GM19193 (cell line): Measurements from ENCODE around the gene LAMB2.
A peak's percentile ranks its signal among the peaks of the same experiment; 100 is the strongest.

Experiments
- POLR2A ChIP-seq: IDR thresholded peaks from 4 replicates; pipeline ENCODE4 v1.6.1; 2011; ENCODE audit not compliant: insufficient read depth, insufficient read length; ENCODE audit errors: extremely low read depth

The LAMB2 gene

GRCh38 chr3:49131576-49131975, 1.3 kb downstream of the LAMB2 start:
- TF ChIP-seq POLR2A = no peak

- TF ChIP-seq POLR2A = no peak
Observed at GRCh38 chr3:49131040-49131439, 1.8 kb downstream of the LAMB2 start.

DNA sequence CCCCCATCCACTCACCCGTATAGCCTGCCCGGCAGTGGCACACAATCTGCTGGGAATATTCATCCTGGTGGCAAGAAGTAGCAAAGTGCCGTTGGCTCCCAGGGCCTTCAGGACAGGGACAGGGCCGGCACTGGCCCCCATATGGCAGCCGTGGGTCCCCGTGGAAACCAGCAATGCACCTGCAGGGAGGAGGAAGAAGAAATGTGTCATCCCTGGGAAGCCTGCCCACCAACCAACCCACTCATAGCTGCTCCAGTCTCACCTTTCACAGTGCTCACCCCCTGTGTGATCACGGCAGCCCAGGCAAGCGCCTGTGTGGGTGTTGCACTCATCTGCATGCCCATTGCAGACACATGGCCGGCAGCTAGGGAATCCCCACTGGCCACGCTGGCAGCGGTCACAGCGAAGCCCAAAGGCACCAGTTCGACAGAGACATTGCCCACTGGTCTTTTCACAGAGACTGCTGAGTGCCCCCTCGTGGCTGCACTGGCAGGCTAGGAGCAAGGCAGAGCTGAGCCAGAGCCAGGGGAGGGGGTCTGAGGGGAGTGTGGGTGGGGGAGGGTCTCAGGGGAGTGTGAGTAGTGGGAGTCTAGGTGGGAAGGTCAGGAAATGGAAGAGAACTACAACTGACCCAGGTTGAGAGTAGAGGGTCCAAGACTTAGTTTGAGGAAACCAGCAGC, 7.7 kb downstream of the LAMB2 start:
- no peak for TF ChIP-seq POLR2A

DNA sequence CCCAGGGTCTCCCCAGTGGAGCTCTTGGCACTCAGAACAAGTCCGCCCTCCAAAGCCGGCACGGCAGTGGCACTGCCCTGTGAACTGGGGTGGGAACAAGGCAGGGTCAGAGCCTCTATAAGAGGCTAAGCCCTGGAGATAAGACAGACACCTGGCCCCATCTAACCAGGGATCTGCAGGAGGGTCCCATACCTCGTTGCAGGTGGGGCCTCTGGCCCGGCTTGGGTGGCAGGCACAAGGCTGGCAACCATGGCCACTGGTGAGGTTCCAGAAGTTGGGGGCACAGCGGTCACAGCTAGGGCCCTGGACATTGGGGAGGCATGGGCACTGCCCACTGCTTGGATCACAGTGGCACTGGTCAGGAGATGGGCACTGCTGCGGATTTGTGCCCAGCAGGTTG, 8.6 kb downstream of the LAMB2 start:
- TF ChIP-seq POLR2A = no peak

DNA sequence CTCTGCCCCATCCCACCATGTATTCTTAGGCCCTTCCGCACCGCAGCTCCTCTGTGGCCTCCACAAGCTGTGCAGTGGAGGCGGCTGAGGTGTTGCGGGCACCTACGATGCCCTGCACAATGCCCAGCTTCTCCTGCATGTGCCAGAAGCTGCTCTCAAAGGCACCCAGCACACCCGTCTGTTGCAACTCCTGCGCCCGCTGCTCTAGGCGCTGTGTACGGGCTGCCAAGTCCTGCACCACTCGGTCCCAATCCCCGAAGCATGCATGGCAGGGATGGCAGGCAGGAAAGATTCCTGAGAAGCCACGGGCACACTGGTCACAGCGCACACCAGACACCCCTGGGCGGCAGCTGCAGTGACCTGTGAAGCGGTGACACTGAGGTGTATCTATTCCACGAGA, 9.2 kb downstream of the LAMB2 start:
- TF ChIP-seq POLR2A = no peak

DNA sequence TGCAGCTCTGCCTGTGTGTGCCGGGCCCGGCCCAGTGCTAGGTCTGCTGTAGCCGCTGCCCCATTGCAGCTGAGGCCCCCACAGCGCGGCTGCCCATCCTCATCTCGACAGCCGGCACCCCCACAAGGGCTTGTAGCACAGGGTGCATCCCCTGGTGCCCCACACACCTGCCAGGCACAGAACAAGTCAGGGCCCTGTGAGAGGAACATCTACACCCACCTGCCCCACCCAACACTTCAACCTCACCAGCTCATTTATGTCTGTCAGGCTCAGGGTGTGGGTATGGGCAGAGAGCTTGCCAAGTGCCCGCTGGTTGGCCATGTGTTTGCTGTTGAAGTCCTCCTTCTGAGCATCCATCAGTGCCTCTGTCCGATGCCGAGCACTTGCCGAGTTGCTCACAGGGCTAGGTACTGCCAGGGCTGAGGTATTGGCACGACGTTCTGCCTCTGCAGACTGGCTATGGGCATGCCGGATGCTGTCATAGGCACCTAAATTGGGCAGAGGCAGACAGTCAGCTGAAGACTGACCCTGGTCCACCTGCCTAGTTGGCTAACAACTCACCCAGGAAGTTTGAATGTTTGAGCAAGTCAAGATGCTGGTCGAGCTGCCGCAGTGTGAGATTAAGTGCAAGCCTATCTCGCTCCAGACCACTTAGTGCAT, 9.8 kb downstream of the LAMB2 start:
- TF ChIP-seq POLR2A = no peak

DNA sequence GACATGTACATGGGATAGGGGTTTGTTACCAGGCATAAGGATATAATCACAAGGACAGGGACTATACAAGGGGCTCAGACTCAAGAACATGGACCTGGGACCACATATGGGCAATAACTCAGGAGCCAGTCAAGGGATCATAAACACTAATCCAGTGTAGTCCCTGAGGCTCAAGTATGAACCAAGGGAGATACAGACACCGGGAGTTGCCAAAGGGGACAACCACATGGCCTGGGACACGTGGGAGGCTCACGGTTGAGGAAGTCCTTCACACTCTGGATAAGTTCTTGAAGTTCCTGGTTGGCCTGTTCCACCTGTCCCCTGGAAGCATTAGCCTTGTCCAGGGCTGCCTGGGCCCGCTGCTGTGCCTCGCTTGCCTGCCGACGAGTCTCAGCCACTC, 10.4 kb downstream of the LAMB2 start:
- no peak for TF ChIP-seq POLR2A

GRCh38 chr3:49122022-49122421, 10.8 kb downstream of the LAMB2 start:
- TF ChIP-seq POLR2A = no peak

DNA sequence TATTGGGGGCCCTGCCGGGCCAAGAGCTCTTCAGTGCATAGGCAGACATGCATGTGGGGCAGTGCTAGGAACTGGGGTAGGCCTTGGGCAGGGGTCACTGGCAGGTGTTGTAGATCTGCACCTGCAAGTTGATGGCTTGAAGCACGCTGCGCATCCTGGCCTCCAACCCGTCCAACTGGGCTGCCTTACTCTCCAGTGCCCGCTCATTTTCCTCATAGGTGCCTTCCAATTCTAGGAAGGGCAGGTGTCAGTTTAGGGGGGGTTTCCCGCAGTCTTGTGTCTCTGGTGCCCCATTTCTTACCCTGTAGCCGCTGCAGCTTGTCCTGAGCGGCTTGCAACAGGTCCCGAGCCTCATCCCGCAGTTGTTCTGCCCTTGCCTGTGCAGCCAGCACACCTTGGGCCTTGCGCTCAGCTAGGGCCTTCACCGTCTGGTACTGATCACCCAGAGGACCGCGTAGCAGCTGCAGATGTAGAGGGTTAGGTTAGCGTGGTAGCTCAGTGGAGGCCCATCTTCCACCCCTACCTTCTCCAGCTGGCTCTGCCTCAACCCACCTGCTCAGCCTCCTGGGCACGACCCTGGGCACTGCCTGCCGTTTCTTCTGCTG, 11.6 kb downstream of the LAMB2 start:
- TF ChIP-seq POLR2A = no peak

DNA sequence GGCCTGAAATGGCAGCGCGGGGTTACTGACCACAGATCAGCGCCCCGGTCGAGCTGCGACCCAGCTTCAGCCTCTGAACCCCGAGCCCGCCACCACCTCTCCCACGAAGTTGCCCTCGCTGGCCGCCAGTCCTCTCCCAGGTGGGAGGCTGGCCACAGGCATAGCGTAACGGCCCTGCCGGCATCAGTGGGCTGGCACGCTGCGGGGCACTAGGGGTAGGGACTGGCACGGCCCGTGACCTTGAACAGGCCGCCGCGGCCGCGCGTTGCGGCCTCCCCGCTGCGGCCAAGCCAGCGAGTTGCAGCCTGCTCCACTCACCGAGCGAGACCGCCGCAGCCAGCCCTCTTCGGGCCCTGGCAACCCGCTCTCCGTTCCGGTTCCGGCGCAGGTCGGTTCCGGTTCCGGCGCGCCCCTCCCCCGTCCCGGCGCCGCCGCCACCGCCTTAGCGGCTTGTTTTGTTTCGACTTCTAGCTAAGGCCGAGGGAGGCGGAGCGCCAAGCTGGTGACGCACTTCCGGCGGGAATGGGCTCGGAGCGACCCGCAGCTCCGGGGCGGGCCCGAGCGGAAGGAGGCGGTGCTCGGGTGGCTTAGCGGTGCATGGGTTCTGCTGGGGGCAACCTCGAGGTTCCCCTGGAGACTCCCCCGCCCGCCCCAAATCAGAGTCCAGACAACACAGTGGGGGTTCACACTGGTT, 12.3 kb downstream of the LAMB2 start, which contains the start of gene USP19:
USP19 (minus strand) TSS at position 386 of the 694 bp plus-strand sequence. CDS start 1,678 bp downstream, outside the sequence.
- peak; percentile 93 for TF ChIP-seq POLR2A

DNA sequence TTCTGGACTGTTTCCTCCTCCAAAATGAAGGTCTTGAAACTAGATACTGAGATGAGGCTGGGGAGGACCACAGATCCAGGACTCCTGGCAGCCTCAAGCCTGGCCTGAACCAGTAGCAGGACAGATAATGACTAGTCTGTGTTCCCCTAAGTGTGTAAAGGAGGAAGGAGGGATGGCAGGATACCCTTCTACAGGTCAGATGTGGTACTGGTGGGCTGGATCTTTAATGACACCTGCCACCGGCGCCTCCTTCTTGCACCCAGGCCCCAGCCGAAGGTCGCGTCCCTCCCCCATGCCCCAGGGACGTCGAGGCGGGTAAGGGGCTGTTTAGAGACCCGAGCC, 12.8 kb downstream of the LAMB2 start:
- no peak for TF ChIP-seq POLR2A

DNA sequence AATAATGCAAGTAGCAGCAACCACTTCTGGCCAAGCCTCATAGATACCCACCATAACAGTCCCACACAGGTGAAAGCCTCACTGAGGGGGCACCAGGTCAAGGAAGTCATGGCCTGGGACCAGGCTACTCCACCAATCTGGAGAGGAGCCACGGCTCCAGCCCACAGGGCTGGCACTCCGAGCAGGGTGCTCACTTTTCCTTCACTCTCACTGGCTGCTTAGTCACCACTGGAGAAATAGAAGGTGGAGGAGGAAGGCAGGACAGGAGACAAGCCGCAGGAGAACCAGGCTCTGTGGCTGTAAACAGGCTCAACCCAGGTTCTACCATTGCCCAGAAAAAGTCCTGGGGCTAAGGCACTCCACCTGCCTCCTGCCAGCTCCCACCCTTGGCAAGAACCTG, 13.4 kb downstream of the LAMB2 start:
- no peak for TF ChIP-seq POLR2A

- no peak for TF ChIP-seq POLR2A
Observed at GRCh38 chr3:49119036-49119435, 13.8 kb downstream of the LAMB2 start.

GRCh38 chr3:49112262-49112661, 20.6 kb downstream of the LAMB2 start:
- TF ChIP-seq POLR2A = no peak

DNA sequence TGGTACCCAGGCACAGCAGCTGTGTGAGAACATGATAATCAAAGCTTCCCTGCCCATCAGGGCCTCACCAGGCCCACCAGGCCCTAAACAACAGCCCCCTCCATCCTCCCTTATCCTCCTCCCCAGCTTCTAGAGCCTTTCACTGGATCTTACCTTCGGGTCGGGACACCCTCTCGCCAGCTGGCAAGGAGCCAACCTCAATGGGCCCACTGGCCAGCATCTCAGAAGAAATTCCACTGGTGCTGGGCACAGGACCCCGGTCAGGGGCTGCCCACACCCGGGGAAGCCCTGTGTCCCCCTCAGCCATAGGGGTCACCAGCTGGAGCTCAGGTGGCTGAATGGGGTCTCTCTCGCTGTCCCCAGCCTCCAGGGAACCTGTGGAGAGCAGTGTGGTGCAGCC, 21.5 kb downstream of the LAMB2 start:
- no peak for TF ChIP-seq POLR2A

DNA sequence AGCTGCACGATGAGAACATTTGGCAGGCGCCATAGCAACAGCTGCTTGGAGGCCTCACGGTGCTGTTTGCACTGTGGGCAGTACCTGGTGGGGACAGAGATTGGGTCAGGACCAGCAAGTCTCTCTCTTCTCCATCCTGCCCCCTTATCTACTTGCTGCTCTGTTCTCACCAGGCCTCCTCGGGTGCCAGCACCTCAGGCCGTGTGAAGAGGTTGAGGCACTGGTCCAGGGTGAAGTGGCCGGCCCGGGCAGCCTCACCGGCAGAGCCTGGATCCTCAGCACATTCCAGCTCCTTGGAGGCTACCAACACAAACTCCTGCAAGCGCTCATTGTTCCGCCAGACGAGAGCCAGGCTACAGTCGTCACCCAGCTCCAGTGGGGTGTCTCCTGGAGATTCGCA, 22.1 kb downstream of the LAMB2 start:
- no peak for TF ChIP-seq POLR2A

GRCh38 chr3:49108346-49108745, 24.5 kb downstream of the LAMB2 start:
- TF ChIP-seq POLR2A = no peak
